Activated CD4-positive, alpha-beta T cell treated with anti-CD3 and anti-CD28 coated beads, Interleukin-2, amount 50 U/mL, for 1 hour (primary cell): ENCODE results near the gene PARM1.

ENCODE experiments used
- DNase-seq: peaks from one replicate; pipeline ENCODE4 v3.0.0-alpha.2; 2020

PARM1 gene

GRCh38 chr4:74932832-74933561 lies at the start of gene PARM1:
Gene PARM1, plus strand, starts transcription at chr4:74933116. Its CDS starts 212 bp downstream, at chr4:74933328.
- no peak for DNase-seq

- DNase-seq, result no peak
These were observed 48.6 kb upstream of the PARM1 start for GRCh38 chr4:74884266-74884665.

GRCh38 chr4:74886484-74886883 lies 46.4 kb upstream of the PARM1 start:
- DNase-seq, result no peak

- no peak for DNase-seq
These were observed 42.6 kb upstream of the PARM1 start for GRCh38 chr4:74890341-74890740.

- no peak for DNase-seq
These were observed 41.9 kb upstream of the PARM1 start for GRCh38 chr4:74891037-74891436.

- no peak for DNase-seq
These were observed 39.7 kb upstream of the PARM1 start for GRCh38 chr4:74893171-74893570.

- DNase-seq, result no peak
These were observed 36.3 kb upstream of the PARM1 start for GRCh38 chr4:74896595-74896994.

GRCh38 chr4:74897386-74897785 lies 35.5 kb upstream of the PARM1 start:
- DNase-seq, result no peak

GRCh38 chr4:74900862-74901261 lies 32.1 kb upstream of the PARM1 start:
- no peak for DNase-seq

- DNase-seq, result no peak
These were observed 28.3 kb upstream of the PARM1 start for GRCh38 chr4:74904509-74905065.

- no peak for DNase-seq
These were observed 26.1 kb upstream of the PARM1 start for GRCh38 chr4:74906771-74907170.

- no peak for DNase-seq
These were observed 13.1 kb upstream of the PARM1 start for GRCh38 chr4:74919783-74920182.

GRCh38 chr4:74920704-74921103 lies 12.2 kb upstream of the PARM1 start:
- no peak for DNase-seq

- DNase-seq, result no peak
These were observed 11.4 kb upstream of the PARM1 start for GRCh38 chr4:74921490-74921889.

GRCh38 chr4:74926007-74926406 lies 6.9 kb upstream of the PARM1 start:
- no peak for DNase-seq

- no peak for DNase-seq
These were observed 2.8 kb upstream of the PARM1 start for GRCh38 chr4:74930162-74930561.

GRCh38 chr4:74931376-74931775 lies 1.5 kb upstream of the PARM1 start:
- no peak for DNase-seq

GRCh38 chr4:74932010-74932409 lies 906 bp upstream of the PARM1 start:
- DNase-seq, result no peak

GRCh38 chr4:74933562-74934015 lies 673 bp downstream of the PARM1 start:
- no peak for DNase-seq

GRCh38 chr4:74934016-74934831 lies 1.3 kb downstream of the PARM1 start:
- DNase-seq, result no peak

- no peak for DNase-seq
These were observed 2.0 kb downstream of the PARM1 start for GRCh38 chr4:74934888-74935287.

- no peak for DNase-seq
These were observed 8.2 kb downstream of the PARM1 start for GRCh38 chr4:74941123-74941522.

GRCh38 chr4:74942251-74942917 lies 9.5 kb downstream of the PARM1 start:
- no peak for DNase-seq

- no peak for DNase-seq
These were observed 10.0 kb downstream of the PARM1 start for GRCh38 chr4:74942918-74943253.
